Activated CD4-positive, alpha-beta T cell treated with anti-CD3 and anti-CD28 coated beads for 1 hour (primary cell): Measurements from ENCODE around the gene DEGS2.
"Not testable (repeated sequence)": the region's sequence is repeated elsewhere in the genome, so short reads cannot be mapped to it uniquely, and the experiment has no call there.

ENCODE experiments used
- DNase-seq: peaks from one replicate; pipeline ENCODE4 v3.0.0-alpha.2; 2020

The DEGS2 gene

GRCh38 chr14:100159094-100159864, at the start of gene DEGS2:
TSS of gene DEGS2 (minus strand) at chr14:100159645. CDS start at chr14:100159587, 58 bp downstream.
- peak; percentile 48 for DNase-seq

- not testable (repeated sequence) for DNase-seq
These were observed 48.7 kb upstream of the DEGS2 start for GRCh38 chr14:100208136-100208535.

- not testable (repeated sequence) for DNase-seq
These were observed 48.1 kb upstream of the DEGS2 start for GRCh38 chr14:100207588-100207987.

GRCh38 chr14:100204835-100205167, 45.4 kb upstream of the DEGS2 start:
- not testable (repeated sequence) for DNase-seq

GRCh38 chr14:100203962-100204834, 44.8 kb upstream of the DEGS2 start:
- no peak for DNase-seq

GRCh38 chr14:100203146-100203545, 43.7 kb upstream of the DEGS2 start:
- no peak for DNase-seq

- DNase-seq, result no peak
These were observed 43.3 kb upstream of the DEGS2 start for GRCh38 chr14:100202712-100203111.

GRCh38 chr14:100201701-100202100, 42.3 kb upstream of the DEGS2 start:
- DNase-seq, result no peak

- DNase-seq, result no peak
These were observed 40.9 kb upstream of the DEGS2 start for GRCh38 chr14:100200311-100200710.

- no peak for DNase-seq
These were observed 39.9 kb upstream of the DEGS2 start for GRCh38 chr14:100199240-100199860.

GRCh38 chr14:100193417-100194357, 34.2 kb upstream of the DEGS2 start:
- no peak for DNase-seq

GRCh38 chr14:100192672-100193416, 33.4 kb upstream of the DEGS2 start:
- DNase-seq, result peak; percentile 100

- no peak for DNase-seq
These were observed 32.8 kb upstream of the DEGS2 start for GRCh38 chr14:100192250-100192671.

GRCh38 chr14:100191584-100192249, 32.3 kb upstream of the DEGS2 start:
- no peak for DNase-seq

GRCh38 chr14:100190126-100190525, 30.7 kb upstream of the DEGS2 start:
- DNase-seq, result no peak

GRCh38 chr14:100188392-100189030, 29.1 kb upstream of the DEGS2 start:
- DNase-seq, result no peak

GRCh38 chr14:100187247-100187833, 27.9 kb upstream of the DEGS2 start:
- DNase-seq, result no peak

GRCh38 chr14:100181876-100182551, 22.6 kb upstream of the DEGS2 start:
- not testable (repeated sequence) for DNase-seq

GRCh38 chr14:100180671-100181070, 21.2 kb upstream of the DEGS2 start:
- DNase-seq, result not testable (repeated sequence)
